ENCODE results near the gene TMEM191B.
"Not testable (repeated sequence)": the region's sequence is repeated elsewhere in the genome, so short reads cannot be mapped to it uniquely, and the experiment has no call there.

DNA sequence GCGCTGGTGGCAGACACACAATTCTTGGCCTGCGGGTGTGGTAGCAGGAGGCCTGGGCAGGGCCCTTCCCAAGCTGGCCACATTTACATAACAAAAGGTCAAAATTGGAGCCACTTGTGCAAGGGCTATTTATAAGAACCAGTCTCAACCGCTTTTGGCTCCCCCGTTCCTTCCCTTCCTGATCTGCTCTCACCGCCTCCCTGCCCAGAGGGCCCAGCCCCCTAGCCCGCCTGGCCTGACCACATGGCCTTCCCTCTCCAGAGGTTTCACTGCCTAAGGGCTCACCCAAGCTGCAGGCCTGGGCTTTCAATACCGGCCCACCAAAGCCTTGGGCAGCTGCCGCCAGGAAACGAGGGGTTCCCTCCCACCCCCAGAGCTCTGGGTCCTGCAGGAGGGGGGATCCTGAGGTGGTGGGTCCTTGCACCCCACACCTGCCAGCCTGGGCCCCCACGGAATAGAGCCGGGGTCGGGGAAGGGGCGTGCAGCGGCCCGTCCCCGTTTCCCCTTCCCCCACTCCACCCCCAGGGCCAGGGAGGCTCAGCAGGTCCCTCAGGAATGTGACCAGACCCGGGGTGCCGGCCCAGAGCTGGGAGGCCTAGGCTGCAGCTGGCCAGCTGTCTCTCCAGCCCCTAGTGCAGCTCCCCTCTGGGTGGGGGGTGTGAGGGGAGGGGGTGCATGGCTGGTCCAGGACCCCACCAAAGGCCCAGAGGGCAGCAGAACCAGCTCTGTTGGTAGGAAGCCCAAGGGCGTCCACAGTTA, 25.4 kb downstream of the TMEM191B start:
- TF ChIP-seq, protein P1, sequence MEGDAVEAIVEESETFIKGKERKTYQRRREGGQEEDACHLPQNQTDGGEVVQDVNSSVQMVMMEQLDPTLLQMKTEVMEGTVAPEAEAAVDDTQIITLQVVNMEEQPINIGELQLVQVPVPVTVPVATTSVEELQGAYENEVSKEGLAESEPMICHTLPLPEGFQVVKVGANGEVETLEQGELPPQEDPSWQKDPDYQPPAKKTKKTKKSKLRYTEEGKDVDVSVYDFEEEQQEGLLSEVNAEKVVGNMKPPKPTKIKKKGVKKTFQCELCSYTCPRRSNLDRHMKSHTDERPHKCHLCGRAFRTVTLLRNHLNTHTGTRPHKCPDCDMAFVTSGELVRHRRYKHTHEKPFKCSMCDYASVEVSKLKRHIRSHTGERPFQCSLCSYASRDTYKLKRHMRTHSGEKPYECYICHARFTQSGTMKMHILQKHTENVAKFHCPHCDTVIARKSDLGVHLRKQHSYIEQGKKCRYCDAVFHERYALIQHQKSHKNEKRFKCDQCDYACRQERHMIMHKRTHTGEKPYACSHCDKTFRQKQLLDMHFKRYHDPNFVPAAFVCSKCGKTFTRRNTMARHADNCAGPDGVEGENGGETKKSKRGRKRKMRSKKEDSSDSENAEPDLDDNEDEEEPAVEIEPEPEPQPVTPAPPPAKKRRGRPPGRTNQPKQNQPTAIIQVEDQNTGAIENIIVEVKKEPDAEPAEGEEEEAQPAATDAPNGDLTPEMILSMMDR (IDR thresholded peaks at IDR 0.05 in 8 of 11, conservative IDR thresholded peaks at IDR 0.05 in 3 of 11), result not testable (repeated sequence)
- not testable (repeated sequence) for TF ChIP-seq POLR2AphosphoS5 (IDR thresholded peaks at IDR 0.05)
